HL-60/S4 treated with phorbol 12-myristate 13-acetate at 8.2 ng/mL for 4 days and 3 days (cell line): ENCODE data around the gene STKLD1.
"Not testable (repeated sequence)": the region's sequence is repeated elsewhere in the genome, so short reads cannot be mapped to it uniquely, and the experiment has no call there.

Source experiments
- in situ Hi-C: fragments of 300-500 bp; cut with MboI; formaldehyde crosslinking; loops from 2 replicates; pipeline ENCODE4 v1.15.0; 2022; ENCODE audit warnings: low sequenced_read_pairs

Gene STKLD1

DNA sequence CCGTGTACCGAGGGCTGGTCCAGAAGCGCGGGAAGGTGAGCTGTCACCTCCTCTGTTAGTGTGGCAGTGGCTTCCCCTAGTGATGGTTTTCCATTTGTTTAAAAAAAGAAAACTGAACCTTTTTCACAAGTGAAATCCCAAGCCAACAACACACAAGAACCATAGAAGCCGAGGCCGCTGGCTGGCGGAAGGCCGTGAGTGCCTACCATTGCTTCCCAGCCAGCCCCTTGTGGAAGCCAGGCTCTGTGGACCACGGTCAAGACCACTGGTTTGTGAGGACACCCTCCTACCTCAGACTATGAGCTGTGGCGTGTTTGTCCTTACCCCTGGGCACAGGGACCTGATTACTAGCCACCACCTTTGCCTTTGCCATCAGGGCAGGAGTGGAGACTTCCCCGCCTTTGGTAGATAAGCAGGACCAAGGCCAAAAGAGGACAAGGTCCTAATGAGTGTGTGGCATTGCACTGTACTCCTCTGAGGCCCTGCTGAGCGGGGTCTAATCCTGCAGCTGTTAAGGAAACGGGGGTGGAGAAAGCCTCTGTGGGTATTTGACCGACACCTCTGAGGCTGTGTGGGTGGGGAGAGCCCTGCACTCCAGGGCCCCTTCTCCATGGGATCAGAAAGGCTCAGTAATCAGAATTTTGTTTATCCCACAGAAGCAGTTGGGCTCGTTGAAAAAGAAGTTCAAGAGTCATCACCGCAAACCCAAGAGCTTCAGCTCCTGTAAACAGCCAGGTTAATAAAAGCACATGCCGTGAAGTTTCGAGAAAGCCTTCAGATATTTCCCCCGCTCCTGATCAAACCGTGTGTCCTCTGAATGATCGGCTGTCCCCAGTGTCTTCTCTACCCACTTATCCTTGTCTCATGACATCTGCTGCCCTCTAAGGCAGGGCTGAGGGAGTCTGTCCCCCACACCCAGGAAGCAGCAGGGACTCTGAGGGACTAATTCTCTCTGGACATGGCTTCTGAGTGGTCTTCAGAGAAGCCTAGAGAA, 15.5 kb upstream of the STKLD1 start:
- in situ Hi-C loops, result no loop called here

DNA sequence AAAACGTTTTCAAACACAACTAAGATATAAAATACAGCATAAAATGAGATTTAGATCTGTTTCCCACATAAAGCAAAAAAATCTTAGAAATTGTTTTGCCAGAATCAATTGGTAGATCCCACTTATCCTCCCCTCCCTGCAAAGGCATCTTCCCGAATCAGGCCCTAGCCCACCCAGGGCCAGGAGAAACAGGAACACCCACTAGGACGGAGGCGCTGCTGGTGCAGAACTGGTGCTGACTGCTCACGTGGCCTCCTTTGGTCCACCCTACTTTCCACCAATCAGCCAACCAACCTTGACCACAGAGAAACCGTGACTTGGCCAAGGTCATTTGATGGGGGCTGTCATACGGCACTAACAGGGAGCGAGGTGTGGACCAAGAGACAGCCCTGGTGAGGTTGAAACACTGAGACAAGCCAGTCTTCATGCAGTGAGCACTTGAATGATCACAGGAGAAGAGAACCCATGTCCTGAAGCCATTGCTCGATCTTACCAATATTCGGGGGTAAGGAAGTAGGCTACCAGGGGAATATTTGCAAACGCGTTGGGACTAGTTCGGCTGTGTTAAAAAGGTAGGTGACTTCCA, 14.6 kb upstream of the STKLD1 start:
- in situ Hi-C loops, result no loop called here

DNA sequence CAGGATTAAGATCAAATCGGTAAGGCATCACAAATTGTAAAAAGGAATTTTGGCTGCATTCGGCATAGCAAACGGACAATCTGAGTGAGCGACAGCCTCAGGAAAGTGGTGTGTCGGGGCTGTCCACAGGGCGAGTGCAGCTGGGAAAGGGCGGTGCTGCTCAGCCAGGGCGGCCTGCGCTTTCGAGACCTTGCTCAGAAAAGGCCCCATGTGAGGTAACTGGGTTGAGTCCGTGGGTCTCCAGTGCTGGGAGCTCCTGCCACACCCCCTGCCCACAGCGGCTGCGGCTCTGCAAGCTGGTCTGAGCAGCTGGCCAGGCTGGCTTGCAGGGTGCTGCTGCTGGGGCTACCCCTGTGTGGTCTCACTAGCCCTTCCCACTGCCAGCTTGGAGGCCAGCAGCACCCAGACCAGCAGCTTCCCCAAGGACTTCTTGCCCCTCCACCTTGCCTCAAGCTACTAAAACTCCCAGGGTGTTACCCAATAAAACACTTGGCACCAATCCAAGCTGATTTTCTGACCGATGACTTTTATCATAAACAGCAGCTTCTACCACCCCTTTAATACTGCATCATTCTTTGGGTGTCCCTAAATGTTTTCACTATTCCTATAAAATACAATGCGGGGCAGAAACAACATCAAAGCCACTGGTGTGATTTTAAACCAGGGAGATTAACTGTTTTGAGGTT, 13.7 kb upstream of the STKLD1 start:
- in situ Hi-C loops, result no loop called here

DNA sequence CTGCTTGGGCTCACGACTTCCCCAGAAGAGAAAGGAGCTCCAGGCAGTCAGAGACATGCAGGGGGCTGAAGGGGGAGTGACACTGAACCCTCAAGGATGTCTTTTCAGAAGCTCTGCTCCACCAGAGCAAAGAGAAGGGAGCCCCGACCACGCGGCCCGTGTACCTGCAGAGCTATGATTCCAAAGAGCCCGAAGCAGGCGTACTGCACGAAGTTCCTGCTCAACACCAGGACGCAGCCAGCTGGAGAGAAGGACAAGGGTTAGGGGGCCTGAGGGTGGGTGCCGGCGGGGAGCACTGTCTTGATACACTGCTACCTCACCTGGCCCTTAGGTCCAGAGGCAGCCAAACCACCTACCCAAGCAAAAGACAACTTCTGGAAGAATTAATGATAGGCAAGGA, 9.7 kb upstream of the STKLD1 start:
- in situ Hi-C loops, result no loop called here

DNA sequence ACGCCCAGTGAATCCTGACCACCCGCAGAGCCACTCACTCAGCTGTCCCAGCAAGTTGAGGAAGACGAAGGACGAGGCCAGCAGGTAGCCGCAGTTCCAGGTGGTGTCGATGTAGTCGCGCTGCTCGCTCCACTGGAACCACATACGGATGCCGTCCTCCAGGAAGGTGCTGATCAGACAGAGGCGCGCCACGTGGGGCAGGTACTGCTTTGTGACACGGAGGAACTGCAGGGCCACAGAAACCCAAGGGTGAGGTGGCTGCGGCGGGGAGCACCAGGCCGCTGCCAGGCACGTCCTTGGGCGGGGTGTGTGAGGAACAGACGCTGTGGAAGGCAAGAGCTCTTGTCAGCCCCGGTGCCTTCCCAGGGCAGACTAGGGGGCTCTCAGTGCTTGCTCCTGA, 8.9 kb upstream of the STKLD1 start:
- in situ Hi-C loops, result no loop called here

DNA sequence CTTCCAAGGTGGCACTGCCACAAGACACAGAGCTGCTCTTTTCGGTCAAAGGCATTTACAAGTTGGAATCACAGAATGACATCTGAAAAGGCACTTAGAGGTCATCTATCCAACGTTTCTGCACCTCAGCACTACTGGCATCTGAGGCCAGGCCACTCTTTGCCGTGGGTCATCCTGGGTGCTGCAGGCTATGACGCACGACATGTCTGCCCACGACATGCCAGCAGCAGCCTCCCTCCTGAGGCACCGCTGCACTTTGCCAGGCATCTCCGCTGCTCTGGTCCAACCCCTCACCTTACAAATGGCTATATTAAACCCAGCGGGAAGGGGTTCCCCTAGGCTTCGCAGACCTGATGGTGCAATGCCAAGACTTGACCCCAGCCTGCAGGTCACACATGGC, 8.4 kb upstream of the STKLD1 start:
- in situ Hi-C loops, result no loop called here

DNA sequence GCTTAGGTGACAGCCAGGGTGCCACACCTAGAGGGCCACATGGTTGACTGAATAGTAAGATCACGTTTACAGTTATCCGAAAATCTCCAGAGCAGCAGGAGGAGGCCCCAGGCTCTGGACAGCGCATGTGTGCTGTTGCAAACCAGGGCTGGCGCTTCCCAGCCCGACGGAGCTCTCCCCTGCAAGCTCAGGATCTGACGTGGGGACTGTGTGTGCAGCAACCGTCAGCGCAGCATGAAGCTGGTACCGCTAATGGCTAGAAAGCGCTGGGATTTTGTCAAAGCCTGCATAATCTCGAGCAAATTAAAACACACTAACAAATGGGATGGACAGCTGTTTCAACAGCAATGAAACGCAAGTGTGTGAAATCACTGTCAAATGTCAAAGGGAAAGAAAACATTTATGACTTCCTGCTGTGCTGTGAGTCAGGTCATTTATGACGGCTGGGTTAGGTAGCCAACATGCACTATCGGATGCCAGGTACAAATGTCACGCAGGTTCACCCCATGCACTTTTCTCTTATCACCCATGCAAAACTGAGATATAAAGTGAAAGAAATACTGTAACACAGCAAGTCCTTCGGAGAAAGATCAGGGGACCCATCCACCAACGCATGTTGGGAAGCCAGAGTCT, 7.8 kb upstream of the STKLD1 start:
- in situ Hi-C loops, result no loop called here

DNA sequence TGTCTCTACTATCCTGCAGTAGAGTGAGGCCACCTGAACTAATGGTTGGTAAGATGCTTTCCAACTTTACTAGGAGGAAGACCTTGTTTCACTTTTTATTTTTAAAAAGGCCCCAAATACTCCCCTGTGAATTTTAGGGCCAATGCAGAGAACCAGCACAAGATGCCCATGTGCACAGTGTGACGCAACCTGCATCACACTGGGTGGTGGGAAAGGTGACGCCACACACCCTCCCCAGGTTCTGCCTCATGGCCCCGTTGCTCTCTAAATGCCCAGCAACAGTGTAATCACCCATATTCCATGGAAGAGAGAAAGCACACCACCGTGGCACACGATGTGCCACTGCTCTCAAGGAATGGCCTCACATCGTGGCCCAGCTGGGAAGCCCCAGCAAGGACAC, 6.7 kb upstream of the STKLD1 start:
- in situ Hi-C loops, result no loop called here

DNA sequence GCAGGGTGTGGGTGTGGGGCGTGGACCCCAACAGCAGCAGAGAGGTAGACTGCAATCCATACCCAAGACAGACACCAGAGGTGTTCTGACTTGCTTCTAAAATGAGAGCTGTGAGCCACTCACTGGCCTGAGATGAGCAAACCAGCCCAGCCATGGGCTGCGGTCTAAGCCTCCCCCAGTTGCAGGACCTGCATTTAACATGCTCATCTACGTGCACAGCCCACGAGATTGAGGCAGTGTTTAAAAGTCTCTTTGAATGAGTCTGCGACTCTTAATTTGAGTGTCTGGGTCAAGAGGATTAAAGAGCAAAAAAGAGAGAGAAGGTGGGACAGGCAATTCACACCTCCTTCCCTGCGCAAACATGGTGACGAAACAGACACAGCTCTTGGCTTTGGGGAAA, 6.2 kb upstream of the STKLD1 start:
- in situ Hi-C loops, result no loop called here

DNA sequence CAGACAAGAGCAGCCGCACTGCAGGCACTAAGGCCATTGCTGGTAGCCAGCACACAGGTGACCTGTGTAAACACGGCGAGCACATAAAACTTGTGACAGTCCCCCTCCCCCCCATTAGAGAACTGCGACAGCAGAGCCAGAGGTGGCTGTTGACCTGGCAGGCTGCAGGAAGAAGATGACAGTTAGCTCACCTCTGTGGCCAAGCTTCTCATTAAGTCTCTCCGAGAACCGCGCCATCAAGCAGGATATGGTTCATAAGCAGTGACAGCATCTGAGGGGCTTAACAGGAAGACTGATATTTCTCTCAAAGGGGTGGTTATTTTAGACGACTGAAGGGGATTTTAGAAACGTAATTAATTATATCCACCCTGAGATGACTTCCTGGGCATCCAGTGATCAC, 5.5 kb upstream of the STKLD1 start:
- in situ Hi-C loops, result no loop called here

DNA sequence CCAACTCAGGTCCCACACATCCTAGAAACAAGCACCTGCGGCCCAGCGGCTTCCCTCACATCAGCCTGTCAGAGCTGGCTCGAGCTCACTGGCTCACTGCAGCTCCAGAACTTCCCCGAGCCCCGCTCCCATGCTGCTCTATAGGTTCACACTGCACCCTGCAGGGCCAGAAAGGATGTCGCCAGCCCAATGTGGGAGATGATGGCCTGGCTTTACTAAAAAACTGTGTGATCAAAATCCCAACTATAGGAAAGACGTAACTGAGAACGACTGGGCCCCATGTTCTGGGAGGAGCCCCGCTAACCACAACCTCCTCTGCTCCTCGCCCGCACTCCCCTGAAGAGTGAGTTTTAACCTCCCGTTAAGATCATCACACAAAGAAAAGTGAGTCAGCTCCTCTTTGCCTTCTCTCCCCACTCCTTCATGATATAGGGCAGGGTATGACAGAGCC, 4.9 kb upstream of the STKLD1 start:
- in situ Hi-C loops, result no loop called here

DNA sequence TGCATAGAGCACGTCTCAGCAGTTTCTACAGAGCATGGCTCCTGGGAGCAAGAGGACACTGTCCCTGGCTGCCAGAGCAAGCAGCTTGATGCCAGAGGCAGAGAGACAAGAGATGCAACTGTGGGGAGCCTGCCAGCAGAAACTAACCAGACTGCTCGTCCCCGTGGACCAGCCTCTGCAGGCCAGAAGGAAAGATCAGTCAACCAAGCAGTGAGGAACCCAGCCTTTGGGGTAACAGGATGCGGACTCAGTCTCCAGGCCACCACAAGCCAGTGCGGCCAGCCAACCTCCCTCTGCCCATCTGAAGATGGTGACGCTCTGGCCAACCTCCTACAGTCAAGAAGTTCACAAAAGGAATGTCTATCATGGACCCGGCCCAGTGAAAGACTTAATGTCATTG, 4.0 kb upstream of the STKLD1 start:
- in situ Hi-C loops, result no loop called here

DNA sequence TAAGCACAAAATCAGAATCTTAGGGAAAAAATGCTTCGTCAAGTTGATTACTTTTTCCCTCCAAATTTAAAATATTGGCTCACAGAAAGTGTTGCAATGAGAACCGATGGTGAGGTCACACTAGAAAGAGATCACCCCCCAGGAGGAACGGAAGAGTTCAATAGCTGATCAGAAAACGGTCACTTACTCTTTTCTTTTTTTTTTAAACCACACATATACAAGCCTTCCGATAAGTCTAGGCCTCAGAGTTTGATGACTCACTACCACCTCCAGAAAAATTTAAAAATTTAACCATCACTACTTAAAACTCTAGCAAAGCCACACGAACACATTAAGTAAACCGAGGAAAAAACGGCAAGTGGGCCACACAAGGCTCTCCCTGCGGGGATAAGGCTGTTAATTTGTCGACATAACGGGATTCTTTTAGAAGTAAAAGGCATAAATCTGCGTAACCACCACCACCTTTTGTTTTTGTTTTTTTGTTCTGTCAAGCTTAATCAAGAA, 1.5 kb upstream of the STKLD1 start:
- in situ Hi-C loops, result no loop called here

DNA sequence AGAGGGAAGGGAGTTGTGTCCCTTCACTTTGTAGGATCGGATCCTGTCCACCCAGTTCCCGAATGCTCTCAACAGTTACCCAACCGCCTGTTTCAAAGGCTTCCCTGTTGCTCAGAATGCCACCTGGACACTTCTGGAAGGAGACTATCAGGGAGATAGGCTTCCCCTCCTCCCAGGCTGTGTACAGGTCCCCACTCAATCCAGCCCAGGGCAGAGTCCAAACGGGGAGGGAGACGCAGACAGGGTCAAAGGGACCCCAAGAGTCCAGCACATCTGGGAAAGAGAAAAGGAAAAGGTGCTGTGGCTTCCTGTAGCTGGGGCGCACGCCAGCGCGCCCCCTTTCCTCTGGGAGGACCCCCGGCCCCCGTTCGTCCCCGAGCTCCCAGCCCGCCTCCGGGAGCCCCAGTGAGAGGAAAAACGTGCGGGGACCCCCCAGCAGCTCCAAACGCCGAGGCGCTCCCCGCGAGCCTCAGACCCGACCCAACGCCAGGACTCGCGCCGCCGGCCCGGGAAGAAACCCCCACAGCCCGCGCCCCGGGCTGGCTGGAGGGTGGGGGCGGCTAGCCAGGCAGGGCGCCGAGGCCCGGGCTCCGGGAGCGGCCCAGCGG, 946 bp upstream of the STKLD1 start:
- in situ Hi-C loops, result no loop called here

DNA sequence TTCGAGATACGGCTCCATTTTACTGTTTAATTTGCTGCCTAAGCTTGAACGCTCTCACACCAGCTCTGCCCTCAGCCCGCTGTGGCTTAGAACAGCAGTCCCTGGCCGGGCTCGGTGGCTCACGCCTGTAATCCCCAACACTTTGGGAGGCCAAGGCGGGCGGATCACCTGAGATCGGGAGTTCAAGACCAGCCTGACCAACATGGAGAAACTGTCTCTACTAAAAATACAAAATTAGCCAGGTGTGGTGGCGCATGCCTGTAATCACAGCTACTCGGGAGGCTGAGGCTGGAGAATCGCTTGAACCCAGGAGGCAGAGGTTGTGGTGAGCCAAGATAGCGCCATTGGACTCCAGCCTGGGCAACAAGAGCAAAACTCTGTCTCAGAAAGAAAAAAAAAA, 1.1 kb downstream of the STKLD1 start:
- in situ Hi-C loops, result not testable (repeated sequence)

DNA sequence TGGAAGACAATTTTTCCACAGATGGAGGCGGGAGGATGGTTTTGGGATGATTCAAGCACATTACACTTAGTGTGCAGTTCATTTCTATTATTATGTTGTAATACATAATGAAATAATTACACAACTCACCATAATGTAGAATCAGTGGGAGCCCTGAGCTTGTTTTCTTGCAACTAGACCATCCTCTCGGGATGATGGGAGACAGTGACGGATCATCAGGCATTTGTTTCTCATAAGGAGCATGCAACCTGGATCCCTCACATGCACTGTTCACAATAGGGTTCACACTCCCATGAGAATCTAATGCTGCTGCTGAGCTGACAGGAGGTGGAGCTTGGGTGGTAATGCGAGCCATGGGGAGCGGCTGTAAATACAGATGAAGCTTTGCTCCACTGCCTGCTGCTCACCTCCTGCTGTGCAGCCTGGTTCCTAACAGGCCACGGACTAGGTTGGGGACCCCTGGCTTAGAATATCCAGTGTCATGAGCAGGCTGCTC, 1.6 kb downstream of the STKLD1 start:
- in situ Hi-C loops, result no loop called here

DNA sequence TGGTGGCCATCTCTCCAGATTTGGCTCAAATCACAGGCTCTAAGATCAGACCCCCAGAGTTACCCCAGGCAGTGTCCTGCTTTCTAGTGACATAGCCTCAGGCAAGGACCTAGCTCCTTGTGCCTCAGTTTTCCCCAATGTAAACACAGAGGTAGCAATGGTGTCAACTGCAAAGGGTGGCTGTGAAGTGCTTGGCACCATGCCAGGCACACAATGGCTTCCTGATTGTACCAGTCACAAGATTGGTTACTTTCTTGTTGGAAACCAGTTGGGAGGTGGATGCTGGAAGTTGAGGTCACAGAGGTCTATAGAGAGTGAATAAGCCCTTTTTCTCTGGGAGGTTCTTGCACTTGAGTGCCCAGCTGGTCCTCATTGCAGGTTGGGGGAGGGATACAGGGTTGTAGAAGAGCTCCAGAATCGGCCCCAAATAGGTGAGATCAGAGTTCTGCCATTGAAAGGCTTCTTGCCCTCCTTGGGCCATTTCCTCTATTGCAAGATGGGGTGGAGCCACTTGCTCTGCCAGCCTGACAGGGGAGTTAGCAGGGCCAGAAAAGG, 2.3 kb downstream of the STKLD1 start:
- in situ Hi-C loops, result no loop called here

DNA sequence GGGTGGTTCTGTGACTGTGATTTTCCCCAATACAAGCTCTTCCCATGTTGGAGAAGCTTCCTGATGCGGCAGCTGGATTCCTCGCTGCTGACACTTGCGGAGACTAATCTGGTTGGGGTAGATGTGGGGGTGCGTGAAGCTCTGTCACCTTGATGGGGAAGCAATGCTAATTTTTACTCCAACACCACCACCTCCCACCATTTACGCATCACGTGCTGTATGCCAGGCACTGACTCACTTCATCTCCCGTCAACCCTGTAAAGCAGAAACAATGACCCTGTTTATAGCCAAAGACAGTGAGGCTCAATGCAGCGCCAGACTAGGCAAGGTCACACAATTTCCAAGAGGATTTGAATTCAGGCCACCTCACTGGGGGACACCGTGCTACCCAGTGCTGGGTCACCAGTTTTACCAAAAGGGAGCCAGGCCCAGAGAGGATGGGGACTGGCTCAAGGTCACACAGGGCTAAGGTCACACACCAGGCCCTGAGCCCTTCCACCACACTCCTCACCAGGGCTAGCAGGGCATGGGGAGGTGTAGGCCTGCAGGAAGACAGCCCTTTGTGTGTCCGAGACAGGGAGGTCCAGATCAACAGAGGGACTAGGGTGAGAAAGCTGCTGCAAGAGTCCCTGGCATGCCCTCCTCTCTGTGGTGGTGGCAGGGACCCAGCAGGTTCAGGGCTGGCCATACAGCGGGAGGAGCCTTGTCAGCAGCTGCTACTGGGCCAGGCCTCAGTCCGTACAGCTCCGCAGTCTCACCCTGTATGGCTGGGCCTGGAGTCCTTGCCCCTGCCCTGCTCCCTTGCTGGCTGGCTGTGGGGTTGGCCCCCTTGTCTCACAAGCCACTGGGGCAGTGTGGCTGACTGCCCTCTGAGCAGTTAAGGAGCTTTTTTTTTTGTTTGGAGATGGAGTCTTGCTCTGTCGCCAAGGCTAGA, 3.3 kb downstream of the STKLD1 start:
- in situ Hi-C loops, result no loop called here

DNA sequence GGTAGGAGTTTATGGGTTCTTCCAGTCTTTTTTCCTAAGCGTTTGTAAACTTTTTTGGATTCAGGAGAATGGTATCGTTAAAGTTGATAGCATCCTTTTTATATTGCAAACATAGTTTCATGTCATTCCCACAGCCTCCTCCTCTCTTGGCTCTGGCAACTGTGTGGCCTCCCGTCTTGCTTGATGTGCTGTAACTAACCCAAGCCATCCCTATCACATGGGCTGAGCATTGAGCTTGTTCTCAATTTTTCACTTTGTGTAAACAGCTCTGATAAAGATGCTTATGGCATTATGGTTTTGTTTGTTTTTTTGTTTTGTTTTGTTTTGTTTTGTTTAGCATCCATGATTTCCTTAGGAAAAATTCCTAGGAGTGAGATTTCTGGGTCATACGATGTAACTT, 4.6 kb downstream of the STKLD1 start:
- in situ Hi-C loops, result no loop called here
